Body of pancreas (tissue), 4 donors: ENCODE results near the gene CEP112. TPM values are rescaled to one million over a fixed set of nuclear protein-coding genes. Genes with fewer than 3 reads are reported as not detected.

Experiments used
- ATAC-seq: fragments of 150-250 bp; one replicate; pipeline ENCODE4 v1.9.1; 2016
- DNase-seq, 4 donors: peaks; one replicate each; pipeline ENCODE4 v3.0.0-alpha.2; 2019
- H3K27ac ChIP-seq, 4 donors: fragments of 200-600 bp; sonication (generic); 1 replicate in 3 of 4; 2 replicates in 1 of 4; pipeline versions ENCODE4 v1.5.1 to v1.6.1; 2016 to 2019; ENCODE audit warnings: mild to moderate bottlenecking in 1 of 4, mixed read lengths in 1 of 4, moderate library complexity in 1 of 4
- H3K27me3 ChIP-seq, 2 donors: fragments of 200-600 bp; sonication (generic); one replicate each; pipeline ENCODE4 v1.6.0; 2016; ENCODE audit warnings: mild to moderate bottlenecking in 1 of 2
- H3K36me3 ChIP-seq, 2 donors: fragments of 200-600 bp; sonication (generic); replicated peaks in 1 of 2; 2 replicates each; pipeline ENCODE4 v1.5.1; 2016; ENCODE audit warnings: low read depth in 2 of 2; ENCODE audit not compliant: insufficient read depth in 1 of 2
- H3K4me1 ChIP-seq: fragments of 200-600 bp; sonication (generic); one replicate; pipeline ENCODE4 v1.6.0; 2016
- H3K4me3 ChIP-seq, 2 donors: fragments of 200-600 bp; sonication (generic); 1 replicate in 1 of 2; 2 replicates in 1 of 2; pipeline ENCODE4 v1.5.1; 2016 to 2019
- H3K9me3 ChIP-seq, 3 donors: fragments of 200-600 bp; sonication (generic); 1 replicate in 2 of 3; 2 replicates in 1 of 3; pipeline ENCODE4 v1.5.1; 2016
- CTCF ChIP-seq, 7 experiments: fragments of 450-650 bp in 4 of 7; fragments of 200-600 bp in 3 of 7; sonication (generic) in 3 of 7; IDR thresholded peaks; one replicate each; pipeline ENCODE4 v1.5.1; 2016 to 2019; ENCODE audit warnings: antibody characterized with exemption in 7 of 7
- POLR2A ChIP-seq, 3 donors: fragments of 450-650 bp; IDR thresholded peaks; one replicate each; pipeline ENCODE4 v1.6.1; 2016; ENCODE audit warnings: antibody characterized with exemption in 3 of 3, mild to moderate bottlenecking in 2 of 3
- WGBS, 2 donors: methylation state at CpG; one replicate each; pipeline ENCODE4 v1.1.5; 2017; 5-methylcytosine and 5-hydroxymethylcytosine counted together
- intact Hi-C: fragments of 100-400 bp; cut with DNase I; formaldehyde crosslinking; loops from one replicate; pipeline ENCODE4 v1.15.1; 2023
- total RNA-seq, 2 donors: library from RNA; depleted of rRNA; stranded (reverse); fragments of >200 nt; gene quantifications; one replicate each; pipeline ENCODE4 v1.1.0, GENCODE V29; 2016

Gene CEP112
- total RNA-seq, 2 donors from 2014 or later = 5.2 to 10.2 TPM

- 84 to 100% methylated on average over 2 to 3 of the region's 3 CpGs for WGBS, 2 donors
- Histone ChIP-seq H3K27me3 (no peaks in the 10 kb centered on the region), H3K36me3 (no peaks in the 10 kb centered on the region), H3K9me3 (no peaks in the 10 kb centered on the region), H3K4me1 (no peaks in the 10 kb centered on the region), H3K27ac (no peak overlapping the region), H3K4me3 (no peak overlapping the region)
- TF ChIP-seq POLR2A (IDR thresholded peaks at IDR 0.05) = no peak
- TF ChIP-seq CTCF (IDR thresholded peaks at IDR 0.05) = no peak
- DNase-seq = no peak
- ATAC-seq = no peak
- intact Hi-C loops = no loop called here
Measured at GRCh38 chr17:65990593-65990992, 201.3 kb downstream of the CEP112 start.

- DNase-seq (no peak), ATAC-seq (no peak)
- no peak for TF ChIP-seq POLR2A (IDR thresholded peaks at IDR 0.05)
- no peak for TF ChIP-seq CTCF (IDR thresholded peaks at IDR 0.05)
- intact Hi-C loops = no loop called here
- Histone ChIP-seq H3K27ac (no peak overlapping the region), H3K27me3 (no peaks in the 10 kb centered on the region), H3K36me3 (no peaks in the 10 kb centered on the region), H3K4me3 (no peak overlapping the region), H3K4me1 (no peaks in the 10 kb centered on the region), H3K9me3 (no peaks in the 10 kb centered on the region)
Measured at GRCh38 chr17:65988451-65988850, 203.5 kb downstream of the CEP112 start.

GRCh38 chr17:65987988-65988387 is 203.9 kb downstream of the CEP112 start:
- H3K4me3 ChIP-seq = no peak overlapping the region
- intact Hi-C loops = no loop called here
- no peaks in the 10 kb centered on the region for H3K4me1 ChIP-seq
- H3K36me3 ChIP-seq = no peaks in the 10 kb centered on the region
- TF ChIP-seq POLR2A (IDR thresholded peaks at IDR 0.05) (no peak), CTCF (IDR thresholded peaks at IDR 0.05) (peak in 5 of 7 experiments; percentile 38 to 88 (median 69))
- H3K9me3 ChIP-seq = no peaks in the 10 kb centered on the region
- ATAC-seq (no peak), DNase-seq (peak in 1 of 4 donors; percentile 26)
- no peak overlapping the region for H3K27ac ChIP-seq
- no peaks in the 10 kb centered on the region for H3K27me3 ChIP-seq
- 46 to 62% methylated on average over 2 of the region's 2 CpGs for WGBS, 2 donors

GRCh38 chr17:65985571-65985970 is 206.4 kb downstream of the CEP112 start:
- Histone ChIP-seq H3K27me3 (no peaks in the 10 kb centered on the region), H3K9me3 (no peaks in the 10 kb centered on the region), H3K4me1 (no peaks in the 10 kb centered on the region), H3K36me3 (no peaks in the 10 kb centered on the region), H3K27ac (no peak overlapping the region), H3K4me3 (no peak overlapping the region)
- DNase-seq = no peak
- no peak for ATAC-seq
- TF ChIP-seq CTCF (IDR thresholded peaks at IDR 0.05) = no peak
- no peak for TF ChIP-seq POLR2A (IDR thresholded peaks at IDR 0.05)
- intact Hi-C loops = no loop called here
- WGBS, 2 donors = 85 to 87% methylated on average over 3 of the region's 3 CpGs

GRCh38 chr17:65984299-65984698 is 207.6 kb downstream of the CEP112 start:
- Histone ChIP-seq H3K4me1 (no peaks in the 10 kb centered on the region), H3K27me3 (no peaks in the 10 kb centered on the region), H3K27ac (no peak overlapping the region), H3K9me3 (no peaks in the 10 kb centered on the region), H3K36me3 (no peaks in the 10 kb centered on the region), H3K4me3 (no peak overlapping the region)
- intact Hi-C loops = no loop called here
- TF ChIP-seq CTCF (IDR thresholded peaks at IDR 0.05) (no peak), POLR2A (IDR thresholded peaks at IDR 0.05) (no peak)
- ATAC-seq (no peak), DNase-seq (no peak)
- WGBS, 2 donors = 63 to 67% methylated on average over 3 of the region's 3 CpGs
